WTC11 (cell line): Measurements from ENCODE around the gene SLC30A1. TPM values are rescaled to one million over a fixed set of nuclear protein-coding genes. Genes with fewer than 3 reads are reported as not detected.
"Not testable (repeated sequence)": the region's sequence is repeated elsewhere in the genome, so short reads cannot be mapped to it uniquely, and the experiment has no call there.

Source experiments
- ATAC-seq: fragments of 200-7000 bp; cut with Tn5 transposase; 2 replicates; pipeline ENCODE4 v1.10.0; 2021; ENCODE audit warnings: mild to moderate bottlenecking, moderate library complexity
- CTCF ChIA-PET: fragments of 300-600 bp; sonication (Branson Sonifier 250); formaldehyde crosslinking; loops from one replicate; lab custom pipeline; 2021; ENCODE audit warnings: antibody characterized with exemption; lab: Charles Lee
- POLR2A ChIA-PET: fragments of 350-600 bp; sonication (Branson Sonifier 250); formaldehyde crosslinking; loops from one replicate; lab custom pipeline; 2021; ENCODE audit warnings: antibody characterized with exemption; lab: Charles Lee
- DNase-seq: peaks from one replicate; pipeline ENCODE4 v3.0.0; 2021; ENCODE audit warnings: low spot score
- H3K27ac Mint-ChIP-seq: 2 replicates; pipeline ENCODE4 v1.8.0; 2021; ENCODE audit warnings: mixed read lengths
- H3K27me3 Mint-ChIP-seq: 2 replicates; pipeline ENCODE4 v1.8.0; 2021; ENCODE audit warnings: low read depth, mild to moderate bottlenecking, moderate library complexity, mixed read lengths
- H3K36me3 Mint-ChIP-seq: 2 replicates; pipeline ENCODE4 v1.8.0; 2021; ENCODE audit warnings: mixed read lengths
- H3K4me1 Mint-ChIP-seq: 2 replicates; pipeline ENCODE4 v1.8.0; 2022; ENCODE audit warnings: mixed read lengths
- H3K4me3 Mint-ChIP-seq: 2 replicates; pipeline ENCODE4 v1.8.0; 2021; ENCODE audit warnings: mild to moderate bottlenecking, moderate library complexity, mixed read lengths
- H3K9me3 Mint-ChIP-seq: 2 replicates; pipeline ENCODE4 v1.8.0; 2021; ENCODE audit warnings: mixed read lengths
- AR ChIP-seq: fragments of 250-450 bp; sonication (Bioruptor Pico); IDR thresholded peaks from 2 replicates; pipeline ENCODE4 v1.9.0; 2021; ENCODE audit warnings: mild to moderate bottlenecking
- CREB1 ChIP-seq: sonication (generic); formaldehyde crosslinking; IDR thresholded peaks from 2 replicates; pipeline ENCODE4 v1.8.0; 2023; ENCODE audit warnings: mild to moderate bottlenecking, missing genetic modification reagents
- ESRRA ChIP-seq: sonication (generic); formaldehyde crosslinking; IDR thresholded peaks from 2 replicates; pipeline ENCODE4 v1.8.1; 2022; ENCODE audit warnings: mild to moderate bottlenecking, missing genetic modification reagents, borderline replicate concordance
- FOXJ3 ChIP-seq: sonication (generic); formaldehyde crosslinking; IDR thresholded peaks from 2 replicates; pipeline ENCODE4 v1.9.0; 2021; ENCODE audit warnings: missing genetic modification reagents, mild to moderate bottlenecking, borderline replicate concordance
- FOXP1 ChIP-seq: sonication (generic); formaldehyde crosslinking; IDR thresholded peaks from 2 replicates; pipeline ENCODE4 v1.8.0; 2022; ENCODE audit warnings: missing genetic modification reagents, mild to moderate bottlenecking, moderate library complexity, borderline replicate concordance
- MYBL2 ChIP-seq: sonication (generic); formaldehyde crosslinking; IDR thresholded peaks from 2 replicates; pipeline ENCODE4 v1.8.1; 2023; ENCODE audit warnings: mild to moderate bottlenecking, moderate library complexity, missing genetic modification reagents
- NFATC4 ChIP-seq: fragments of 250-450 bp; sonication (Bioruptor Pico); IDR thresholded peaks from 2 replicates; pipeline ENCODE4 v1.9.0; 2021; ENCODE audit warnings: mild to moderate bottlenecking
- NR1H2 ChIP-seq: sonication (generic); formaldehyde crosslinking; IDR thresholded peaks from 2 replicates; pipeline ENCODE4 v1.9.0; 2021; ENCODE audit warnings: mild to moderate bottlenecking, moderate library complexity, missing genetic modification reagents
- NR3C1 ChIP-seq: sonication (generic); formaldehyde crosslinking; conservative IDR thresholded peaks from 2 replicates; pipeline ENCODE4 v1.8.1; 2023; ENCODE audit warnings: low read depth, mild to moderate bottlenecking, missing genetic modification reagents
- OVOL2 ChIP-seq: fragments of 250-450 bp; sonication (Bioruptor Pico); IDR thresholded peaks from 2 replicates; pipeline ENCODE4 v1.9.0; 2021; ENCODE audit warnings: mild to moderate bottlenecking, borderline replicate concordance
- PRDM15 ChIP-seq: sonication (generic); formaldehyde crosslinking; IDR thresholded peaks from 2 replicates; pipeline ENCODE4 v1.8.0; 2022; ENCODE audit warnings: missing genetic modification reagents
- PRRX2 ChIP-seq: fragments of 250-450 bp; sonication (Bioruptor Pico); IDR thresholded peaks from 2 replicates; pipeline ENCODE4 v1.8.0; 2021; ENCODE audit warnings: mild to moderate bottlenecking
- SMAD4 ChIP-seq: sonication (generic); formaldehyde crosslinking; IDR thresholded peaks from 2 replicates; pipeline ENCODE4 v1.8.0; 2022; ENCODE audit warnings: mild to moderate bottlenecking, missing genetic modification reagents
- SP1 ChIP-seq: sonication (generic); formaldehyde crosslinking; conservative IDR thresholded peaks from 2 replicates; pipeline ENCODE4 v1.8.1; 2022; ENCODE audit warnings: missing genetic modification reagents
- TEAD4 ChIP-seq: sonication (generic); formaldehyde crosslinking; IDR thresholded peaks from 2 replicates; pipeline ENCODE4 v1.8.0; 2022; ENCODE audit warnings: mild to moderate bottlenecking, missing genetic modification reagents
- TP53 ChIP-seq: sonication (generic); formaldehyde crosslinking; IDR thresholded peaks from 2 replicates; pipeline ENCODE4 v1.8.1; 2023; ENCODE audit warnings: mild to moderate bottlenecking, missing genetic modification reagents
- USF2 ChIP-seq: sonication (generic); formaldehyde crosslinking; IDR thresholded peaks from 2 replicates; pipeline ENCODE4 v1.8.1; 2023; ENCODE audit warnings: mild to moderate bottlenecking, missing genetic modification reagents, moderate library complexity
- ZNF121 ChIP-seq: sonication (generic); formaldehyde crosslinking; IDR thresholded peaks from 2 replicates; pipeline ENCODE4 v1.8.0; 2023; ENCODE audit warnings: missing genetic modification reagents
- ZNF138 ChIP-seq: sonication (generic); formaldehyde crosslinking; conservative IDR thresholded peaks from 2 replicates; pipeline ENCODE4 v1.8.1; 2022; ENCODE audit warnings: mild to moderate bottlenecking, moderate library complexity, missing genetic modification reagents
- ZNF219 ChIP-seq: sonication (generic); formaldehyde crosslinking; IDR thresholded peaks from 2 replicates; pipeline ENCODE4 v1.8.0; 2023; ENCODE audit warnings: missing genetic modification reagents, mild to moderate bottlenecking, borderline replicate concordance
- ZNF423 ChIP-seq: fragments of 250-450 bp; sonication (Bioruptor Pico); IDR thresholded peaks from 2 replicates; pipeline ENCODE4 v2.1.2; 2022; ENCODE audit warnings: mild to moderate bottlenecking, moderate library complexity
- total RNA-seq: library from RNA; stranded (reverse); gene quantifications from 3 replicates; pipeline ENCODE4 v1.2.3, GENCODE V29; 2021

Gene SLC30A1
- total RNA-seq, 1 experiment from 2014 or later, result 20.0 TPM

- Mint-ChIP-seq H3K27ac (no peak overlapping the region), H3K27me3 (peaks cover 3% of the 10 kb centered on the region; the same call in 1 of the 2 replicates), H3K4me3 (no peak overlapping the region), H3K4me1 (peaks cover 9% of the 10 kb centered on the region), H3K36me3 (peaks cover 12% of the 10 kb centered on the region), H3K9me3 (peaks cover 17% of the 10 kb centered on the region)
- ChIA-PET POLR2A (interaction anchor here (0.6 kb wide), 1 partner anchor 1067 kb away, joined by 3 read pairs; the partner anchor contains the start of gene ATF3), CTCF (interaction anchor here (0.8 to 1.4 kb wide), 4 partner anchors 27 to 157 kb away, joined by 3 to 4 read pairs (median 3); partner anchors contain the start of gene SLC30A1)
- TF ChIP-seq NR3C1 (no peak), ZNF121 (CRISPR knock-in tag) (no peak), CREB1 (CRISPR knock-in tag) (no peak)
- ATAC-seq, result no peak
- DNase-seq, result no peak
Observed at GRCh38 chr1:211541720-211542477, 37.1 kb downstream of the SLC30A1 start.

- TF ChIP-seq FOXP1 (no peak), ZNF423 (CRISPR knock-in tag) (no peak), USF2 (CRISPR knock-in tag) (no peak), NR1H2 (CRISPR knock-in tag) (no peak), TP53 (CRISPR knock-in tag) (no peak), AR (CRISPR knock-in tag) (no peak), SP1 (CRISPR knock-in tag) (no peak), PRRX2 (no peak), FOXJ3 (CRISPR knock-in tag) (no peak), ZNF219 (CRISPR knock-in tag) (no peak), SMAD4 (CRISPR knock-in tag) (no peak), OVOL2 (CRISPR knock-in tag) (no peak), PRDM15 (no peak), MYBL2 (no peak), ZNF138 (CRISPR knock-in tag) (no peak), NFATC4 (CRISPR knock-in tag) (no peak), TEAD4 (CRISPR knock-in tag) (no peak), ESRRA (CRISPR knock-in tag) (no peak)
- ChIA-PET CTCF (interaction anchor here (0.8 to 1.0 kb wide), 2 partner anchors 38 to 65 kb away, joined by 3 read pairs; partner anchors contain the start of gene SLC30A1), POLR2A (interaction anchor here (0.6 kb wide), 1 partner anchor 1067 kb away, joined by 3 read pairs; the partner anchor contains the start of gene ATF3)
- Mint-ChIP-seq H3K36me3 (peaks cover 12% of the 10 kb centered on the region), H3K4me1 (peaks cover 9% of the 10 kb centered on the region), H3K9me3 (peaks cover 17% of the 10 kb centered on the region), H3K4me3 (no peak overlapping the region), H3K27ac (no peak overlapping the region), H3K27me3 (peaks cover 3% of the 10 kb centered on the region; the same call in 1 of the 2 replicates)
- no peak for DNase-seq
- ATAC-seq, result no peak
Observed at GRCh38 chr1:211541278-211541677, 37.7 kb downstream of the SLC30A1 start.

- DNase-seq, H3K4me3 Mint-ChIP-seq, CTCF ChIA-PET, H3K4me1 Mint-ChIP-seq, H3K27ac Mint-ChIP-seq, POLR2A ChIA-PET, ATAC-seq, H3K27me3 Mint-ChIP-seq: not testable (repeated sequence)
- Mint-ChIP-seq H3K36me3 (peaks cover 12% of the 10 kb centered on the region), H3K9me3 (peaks cover 17% of the 10 kb centered on the region)
Observed at GRCh38 chr1:211540824-211541223, 38.1 kb downstream of the SLC30A1 start.
